HepG2 (cell line): Measurements from ENCODE around the gene KL. TPM values are rescaled to one million over a fixed set of nuclear protein-coding genes. Genes with fewer than 3 reads are reported as not detected.
A peak's percentile ranks its signal among the peaks of the same experiment; 100 is the strongest.

Source experiments
- CBFB ChIP-seq: sonication (generic); formaldehyde crosslinking; IDR thresholded peaks from 2 replicates; pipeline ENCODE4 v1.4.0; 2020; ENCODE audit warnings: missing genetic modification reagents
- CENPX ChIP-seq: sonication (generic); formaldehyde crosslinking; IDR thresholded peaks from 2 replicates; pipeline ENCODE4 v1.9.0; 2021; ENCODE audit warnings: mild to moderate bottlenecking, missing genetic modification reagents, moderate library complexity
- HOXA7 ChIP-seq: sonication (generic); formaldehyde crosslinking; IDR thresholded peaks from 2 replicates; pipeline ENCODE4 v1.8.1; 2022; ENCODE audit warnings: mild to moderate bottlenecking, missing genetic modification reagents, moderate library complexity
- MBD4 ChIP-seq: IDR thresholded peaks from 2 replicates; pipeline ENCODE4 v1.6.1; 2012; ENCODE audit warnings: low read length, inconsistent platforms, borderline replicate concordance
- SOX5 ChIP-seq: IDR thresholded peaks from 2 replicates; pipeline ENCODE4 v1.6.1; 2016; ENCODE audit warnings: borderline replicate concordance
- ZFP36L1 ChIP-seq: sonication (generic); formaldehyde crosslinking; IDR thresholded peaks from 2 replicates; pipeline ENCODE4 v1.8.0; 2022; ENCODE audit warnings: mild to moderate bottlenecking, missing genetic modification reagents, moderate library complexity
- ZKSCAN5 ChIP-seq: sonication (generic); formaldehyde crosslinking; IDR thresholded peaks from 2 replicates; pipeline ENCODE4 v1.5.1; 2020; ENCODE audit warnings: mild to moderate bottlenecking, missing genetic modification reagents
- ZNF225 ChIP-seq: sonication (generic); formaldehyde crosslinking; IDR thresholded peaks from 2 replicates; pipeline ENCODE4 v1.4.0; 2020; ENCODE audit warnings: mild to moderate bottlenecking, missing genetic modification reagents
- ZNF260 ChIP-seq: sonication (generic); formaldehyde crosslinking; IDR thresholded peaks from 2 replicates; pipeline ENCODE4 v1.4.0; 2020; ENCODE audit warnings: missing genetic modification reagents, low read depth, mild to moderate bottlenecking, borderline replicate concordance
- ZNF720 ChIP-seq: sonication (generic); formaldehyde crosslinking; IDR thresholded peaks from 2 replicates; pipeline ENCODE4 v1.4.0; 2020; ENCODE audit warnings: missing genetic modification reagents
- ZNF773 ChIP-seq: sonication (generic); formaldehyde crosslinking; IDR thresholded peaks from 2 replicates; pipeline ENCODE4 v1.4.0; 2020; ENCODE audit warnings: missing genetic modification reagents, borderline replicate concordance
- polyA plus RNA-seq, 8 experiments: library from polyadenylated mRNA; depleted of rRNA in 3 of 8; stranded (reverse) in 7 of 8; unstranded in 1 of 8; fragments of >200 nt; fragmentation: Illumina TruSeq in 4 of 8; extraction: Trizol in 4 of 8; gene quantifications; 2 replicates each; pipeline versions ENCODE4 v1.2.1 to v1.2.3, GENCODE V29; 2011 to 2016; ENCODE audit warnings: low read depth in 4 of 8, missing spikeins in 1 of 8, mixed read lengths in 1 of 8; ENCODE audit not compliant: insufficient read depth in 1 of 8
- total RNA-seq, 5 experiments: library from RNA; depleted of rRNA; stranded (reverse); fragments of >200 nt; fragmentation: Illumina TruSeq; extraction: Trizol; gene quantifications; 2 replicates each; pipeline ENCODE4 v1.2.3, GENCODE V29; 2016; ENCODE audit warnings: low read depth in 1 of 5
- TF ChIP-seq, protein P1 (sequence below): sonication (generic); formaldehyde crosslinking; IDR thresholded peaks from 2 replicates; pipeline ENCODE4 v1.4.0; 2020; ENCODE audit warnings: missing genetic modification reagents
- TF ChIP-seq, protein P2 (sequence below): sonication (generic); formaldehyde crosslinking; IDR thresholded peaks from 2 replicates; pipeline ENCODE4 v1.8.0; 2022; ENCODE audit warnings: low read depth, missing genetic modification reagents
- TF ChIP-seq, protein P3 (sequence below): IDR thresholded peaks from 2 replicates; pipeline ENCODE4 v1.6.1; 2012; ENCODE audit warnings: inconsistent platforms
- TF ChIP-seq, protein P4 (sequence below): sonication (generic); formaldehyde crosslinking; IDR thresholded peaks from 2 replicates; pipeline ENCODE4 v1.4.0; 2020; ENCODE audit warnings: mild to moderate bottlenecking, missing genetic modification reagents, borderline replicate concordance
- TF ChIP-seq, protein P5 (sequence below): sonication (generic); formaldehyde crosslinking; IDR thresholded peaks from 2 replicates; pipeline ENCODE4 v1.5.1; 2020; ENCODE audit warnings: mild to moderate bottlenecking, moderate library complexity, missing genetic modification reagents
- TF ChIP-seq, protein P6 (sequence below): sonication (generic); formaldehyde crosslinking; IDR thresholded peaks from 2 replicates; pipeline ENCODE4 v1.5.0; 2020; ENCODE audit warnings: mild to moderate bottlenecking, missing genetic modification reagents
- TF ChIP-seq, protein P7 (sequence below): sonication (generic); formaldehyde crosslinking; IDR thresholded peaks from 2 replicates; pipeline ENCODE4 v1.5.0; 2020; ENCODE audit warnings: missing genetic modification reagents
- TF ChIP-seq, protein P8 (sequence below): conservative IDR thresholded peaks from 2 replicates; pipeline ENCODE4 v1.6.1; 2018; ENCODE audit warnings: missing genetic modification reagents

Gene KL
- total and polyA plus RNA-seq, 2 of the 13 experiments (the other 11 are each of a cell fraction or from before 2014, with no cell fraction given), result not detected

DNA sequence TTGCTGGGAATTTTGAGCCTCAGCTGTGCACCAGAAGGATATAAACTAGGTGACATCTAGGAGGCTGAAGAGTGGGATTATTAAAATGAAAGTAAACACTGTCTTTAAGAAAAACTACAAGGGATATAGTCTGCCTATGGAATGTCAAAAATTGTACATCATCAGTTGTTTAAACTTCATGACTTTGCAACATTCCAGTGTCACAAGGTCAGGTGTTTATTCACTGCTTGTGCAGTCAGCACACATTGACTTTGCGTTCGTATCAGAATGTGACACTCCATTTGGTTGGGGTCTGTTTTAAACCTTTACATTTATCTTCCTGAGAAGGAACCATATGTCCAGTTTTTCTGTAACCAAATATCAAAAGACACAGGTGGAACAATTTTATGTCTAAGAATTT, 85.6 kb downstream of the KL start (continued):
- TF ChIP-seq, protein P1, sequence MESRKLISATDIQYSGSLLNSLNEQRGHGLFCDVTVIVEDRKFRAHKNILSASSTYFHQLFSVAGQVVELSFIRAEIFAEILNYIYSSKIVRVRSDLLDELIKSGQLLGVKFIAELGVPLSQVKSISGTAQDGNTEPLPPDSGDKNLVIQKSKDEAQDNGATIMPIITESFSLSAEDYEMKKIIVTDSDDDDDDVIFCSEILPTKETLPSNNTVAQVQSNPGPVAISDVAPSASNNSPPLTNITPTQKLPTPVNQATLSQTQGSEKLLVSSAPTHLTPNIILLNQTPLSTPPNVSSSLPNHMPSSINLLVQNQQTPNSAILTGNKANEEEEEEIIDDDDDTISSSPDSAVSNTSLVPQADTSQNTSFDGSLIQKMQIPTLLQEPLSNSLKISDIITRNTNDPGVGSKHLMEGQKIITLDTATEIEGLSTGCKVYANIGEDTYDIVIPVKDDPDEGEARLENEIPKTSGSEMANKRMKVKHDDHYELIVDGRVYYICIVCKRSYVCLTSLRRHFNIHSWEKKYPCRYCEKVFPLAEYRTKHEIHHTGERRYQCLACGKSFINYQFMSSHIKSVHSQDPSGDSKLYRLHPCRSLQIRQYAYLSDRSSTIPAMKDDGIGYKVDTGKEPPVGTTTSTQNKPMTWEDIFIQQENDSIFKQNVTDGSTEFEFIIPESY (CRISPR knock-in tag), result no peak
- TF ChIP-seq SOX5 (CRISPR knock-in tag) (peak; percentile 34; the same call in 1 of the 2 replicates), ZNF260 (CRISPR knock-in tag) (no peak), HOXA7 (no peak), ZNF225 (CRISPR knock-in tag) (no peak), CBFB (CRISPR knock-in tag) (no peak), ZFP36L1 (CRISPR knock-in tag) (no peak), ZNF720 (CRISPR knock-in tag) (no peak), CENPX (CRISPR knock-in tag) (no peak), ZNF773 (CRISPR knock-in tag) (no peak), ZKSCAN5 (CRISPR knock-in tag) (no peak), MBD4 (no peak)
- TF ChIP-seq, protein P2, sequence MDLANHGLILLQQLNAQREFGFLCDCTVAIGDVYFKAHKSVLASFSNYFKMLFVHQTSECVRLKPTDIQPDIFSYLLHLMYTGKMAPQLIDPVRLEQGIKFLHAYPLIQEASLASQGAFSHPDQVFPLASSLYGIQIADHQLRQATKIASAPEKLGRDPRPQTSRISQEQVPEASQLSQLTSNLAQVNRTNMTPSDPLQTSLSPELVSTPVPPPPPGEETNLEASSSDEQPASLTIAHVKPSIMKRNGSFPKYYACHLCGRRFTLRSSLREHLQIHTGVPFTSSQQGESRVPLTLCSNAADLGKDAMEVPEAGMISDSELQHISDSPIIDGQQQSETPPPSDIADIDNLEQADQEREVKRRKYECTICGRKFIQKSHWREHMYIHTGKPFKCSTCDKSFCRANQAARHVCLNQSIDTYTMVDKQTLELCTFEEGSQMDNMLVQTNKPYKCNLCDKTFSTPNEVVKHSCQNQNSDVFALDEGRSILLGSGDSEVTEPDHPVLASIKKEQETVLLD (CRISPR knock-in tag), result no peak
- TF ChIP-seq, protein P3, sequence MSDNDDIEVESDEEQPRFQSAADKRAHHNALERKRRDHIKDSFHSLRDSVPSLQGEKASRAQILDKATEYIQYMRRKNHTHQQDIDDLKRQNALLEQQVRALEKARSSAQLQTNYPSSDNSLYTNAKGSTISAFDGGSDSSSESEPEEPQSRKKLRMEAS, result no peak
- TF ChIP-seq, protein P4, sequence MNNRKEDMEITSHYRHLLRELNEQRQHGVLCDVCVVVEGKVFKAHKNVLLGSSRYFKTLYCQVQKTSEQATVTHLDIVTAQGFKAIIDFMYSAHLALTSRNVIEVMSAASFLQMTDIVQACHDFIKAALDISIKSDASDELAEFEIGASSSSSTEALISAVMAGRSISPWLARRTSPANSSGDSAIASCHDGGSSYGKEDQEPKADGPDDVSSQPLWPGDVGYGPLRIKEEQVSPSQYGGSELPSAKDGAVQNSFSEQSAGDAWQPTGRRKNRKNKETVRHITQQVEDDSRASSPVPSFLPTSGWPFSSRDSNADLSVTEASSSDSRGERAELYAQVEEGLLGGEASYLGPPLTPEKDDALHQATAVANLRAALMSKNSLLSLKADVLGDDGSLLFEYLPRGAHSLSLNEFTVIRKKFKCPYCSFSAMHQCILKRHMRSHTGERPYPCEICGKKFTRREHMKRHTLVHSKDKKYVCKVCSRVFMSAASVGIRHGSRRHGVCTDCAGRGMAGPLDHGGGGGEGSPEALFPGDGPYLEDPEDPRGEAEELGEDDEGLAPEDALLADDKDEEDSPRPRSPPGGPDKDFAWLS, result no peak
- TF ChIP-seq, protein P5, sequence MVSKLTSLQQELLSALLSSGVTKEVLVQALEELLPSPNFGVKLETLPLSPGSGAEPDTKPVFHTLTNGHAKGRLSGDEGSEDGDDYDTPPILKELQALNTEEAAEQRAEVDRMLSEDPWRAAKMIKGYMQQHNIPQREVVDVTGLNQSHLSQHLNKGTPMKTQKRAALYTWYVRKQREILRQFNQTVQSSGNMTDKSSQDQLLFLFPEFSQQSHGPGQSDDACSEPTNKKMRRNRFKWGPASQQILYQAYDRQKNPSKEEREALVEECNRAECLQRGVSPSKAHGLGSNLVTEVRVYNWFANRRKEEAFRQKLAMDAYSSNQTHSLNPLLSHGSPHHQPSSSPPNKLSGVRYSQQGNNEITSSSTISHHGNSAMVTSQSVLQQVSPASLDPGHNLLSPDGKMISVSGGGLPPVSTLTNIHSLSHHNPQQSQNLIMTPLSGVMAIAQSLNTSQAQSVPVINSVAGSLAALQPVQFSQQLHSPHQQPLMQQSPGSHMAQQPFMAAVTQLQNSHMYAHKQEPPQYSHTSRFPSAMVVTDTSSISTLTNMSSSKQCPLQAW (CRISPR knock-in tag), result no peak
- TF ChIP-seq, protein P6, sequence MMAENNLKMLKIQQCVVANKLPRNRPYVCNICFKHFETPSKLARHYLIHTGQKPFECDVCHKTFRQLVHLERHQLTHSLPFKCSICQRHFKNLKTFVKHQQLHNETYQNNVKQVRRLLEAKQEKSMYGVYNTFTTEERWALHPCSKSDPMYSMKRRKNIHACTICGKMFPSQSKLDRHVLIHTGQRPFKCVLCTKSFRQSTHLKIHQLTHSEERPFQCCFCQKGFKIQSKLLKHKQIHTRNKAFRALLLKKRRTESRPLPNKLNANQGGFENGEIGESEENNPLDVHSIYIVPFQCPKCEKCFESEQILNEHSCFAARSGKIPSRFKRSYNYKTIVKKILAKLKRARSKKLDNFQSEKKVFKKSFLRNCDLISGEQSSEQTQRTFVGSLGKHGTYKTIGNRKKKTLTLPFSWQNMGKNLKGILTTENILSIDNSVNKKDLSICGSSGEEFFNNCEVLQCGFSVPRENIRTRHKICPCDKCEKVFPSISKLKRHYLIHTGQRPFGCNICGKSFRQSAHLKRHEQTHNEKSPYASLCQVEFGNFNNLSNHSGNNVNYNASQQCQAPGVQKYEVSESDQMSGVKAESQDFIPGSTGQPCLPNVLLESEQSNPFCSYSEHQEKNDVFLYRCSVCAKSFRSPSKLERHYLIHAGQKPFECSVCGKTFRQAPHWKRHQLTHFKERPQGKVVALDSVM (CRISPR knock-in tag), result no peak
- TF ChIP-seq, protein P7, sequence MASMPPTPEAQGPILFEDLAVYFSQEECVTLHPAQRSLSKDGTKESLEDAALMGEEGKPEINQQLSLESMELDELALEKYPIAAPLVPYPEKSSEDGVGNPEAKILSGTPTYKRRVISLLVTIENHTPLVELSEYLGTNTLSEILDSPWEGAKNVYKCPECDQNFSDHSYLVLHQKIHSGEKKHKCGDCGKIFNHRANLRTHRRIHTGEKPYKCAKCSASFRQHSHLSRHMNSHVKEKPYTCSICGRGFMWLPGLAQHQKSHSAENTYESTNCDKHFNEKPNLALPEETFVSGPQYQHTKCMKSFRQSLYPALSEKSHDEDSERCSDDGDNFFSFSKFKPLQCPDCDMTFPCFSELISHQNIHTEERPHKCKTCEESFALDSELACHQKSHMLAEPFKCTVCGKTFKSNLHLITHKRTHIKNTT (CRISPR knock-in tag), result no peak
- TF ChIP-seq, protein P8, sequence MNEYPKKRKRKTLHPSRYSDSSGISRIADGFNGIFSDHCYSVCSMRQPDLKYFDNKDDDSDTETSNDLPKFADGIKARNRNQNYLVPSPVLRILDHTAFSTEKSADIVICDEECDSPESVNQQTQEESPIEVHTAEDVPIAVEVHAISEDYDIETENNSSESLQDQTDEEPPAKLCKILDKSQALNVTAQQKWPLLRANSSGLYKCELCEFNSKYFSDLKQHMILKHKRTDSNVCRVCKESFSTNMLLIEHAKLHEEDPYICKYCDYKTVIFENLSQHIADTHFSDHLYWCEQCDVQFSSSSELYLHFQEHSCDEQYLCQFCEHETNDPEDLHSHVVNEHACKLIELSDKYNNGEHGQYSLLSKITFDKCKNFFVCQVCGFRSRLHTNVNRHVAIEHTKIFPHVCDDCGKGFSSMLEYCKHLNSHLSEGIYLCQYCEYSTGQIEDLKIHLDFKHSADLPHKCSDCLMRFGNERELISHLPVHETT (CRISPR knock-in tag), result no peak
